GM20431 (cell line): ENCODE data around the gene TRAPPC1.

Experiments used
- in situ Hi-C: fragments of 300-500 bp; cut with MseI, MboI; formaldehyde crosslinking; loops from one replicate; pipeline ENCODE4 v1.15.0; 2020; ENCODE audit warnings: low sequenced_read_pairs; ENCODE audit not compliant: unreplicated experiment

Gene TRAPPC1

GRCh38 chr17:7944326-7944725, 12.6 kb upstream of the TRAPPC1 start:
- in situ Hi-C loops: no loop called here

GRCh38 chr17:7943291-7943690, 11.5 kb upstream of the TRAPPC1 start:
- in situ Hi-C loops: no loop called here

- in situ Hi-C loops: no loop called here
These were observed 9.0 kb upstream of the TRAPPC1 start for GRCh38 chr17:7940743-7941142.

GRCh38 chr17:7940034-7940433, 8.3 kb upstream of the TRAPPC1 start:
- in situ Hi-C loops: no loop called here

GRCh38 chr17:7935859-7936258, 4.1 kb upstream of the TRAPPC1 start:
- in situ Hi-C loops: no loop called here

GRCh38 chr17:7932949-7933348, 1.2 kb upstream of the TRAPPC1 start:
- in situ Hi-C loops: no loop called here

GRCh38 chr17:7932483-7932891, 741 bp upstream of the TRAPPC1 start:
- in situ Hi-C loops: no loop called here

GRCh38 chr17:7930841-7931631, 710 bp downstream of the TRAPPC1 start:
- in situ Hi-C loops: no loop called here

- in situ Hi-C loops: no loop called here
These were observed 2.4 kb downstream of the TRAPPC1 start, which contains the start of gene KCNAB3 for GRCh38 chr17:7929158-7930023. KCNAB3 (minus strand) TSS chr17:7929856; CDS start chr17:7929435, 421 bp downstream.

GRCh38 chr17:7927596-7927995, 4.2 kb downstream of the TRAPPC1 start:
- in situ Hi-C loops: no loop called here

GRCh38 chr17:7922845-7923628, 8.7 kb downstream of the TRAPPC1 start:
- in situ Hi-C loops: no loop called here

GRCh38 chr17:7922269-7922844, 9.4 kb downstream of the TRAPPC1 start:
- in situ Hi-C loops: no loop called here

- in situ Hi-C loops: loop anchor here (10.0 kb wide), 1 partner anchor 68 kb away; no protein-coding TSS in a partner anchor
These were observed 14.9 kb downstream of the TRAPPC1 start for GRCh38 chr17:7916808-7917207.

- in situ Hi-C loops: loop anchor here (10.0 kb wide), 1 partner anchor 68 kb away; no protein-coding TSS in a partner anchor
These were observed 15.4 kb downstream of the TRAPPC1 start for GRCh38 chr17:7916385-7916682.

GRCh38 chr17:7915611-7916384, 15.9 kb downstream of the TRAPPC1 start, which contains the start of gene RNF227:
RNF227 (minus strand) TSS chr17:7916289; CDS start chr17:7916195, 94 bp downstream.
- in situ Hi-C loops: loop anchor here (10.0 kb wide), 1 partner anchor 69 kb away; no protein-coding TSS in a partner anchor

GRCh38 chr17:7915179-7915610, 16.6 kb downstream of the TRAPPC1 start:
- in situ Hi-C loops: loop anchor here (10.0 kb wide), 1 partner anchor 70 kb away; no protein-coding TSS in a partner anchor

GRCh38 chr17:7912927-7913524, 18.7 kb downstream of the TRAPPC1 start:
- in situ Hi-C loops: loop anchor here (10.0 kb wide), 1 partner anchor 72 kb away; no protein-coding TSS in a partner anchor

GRCh38 chr17:7911116-7911515, 20.6 kb downstream of the TRAPPC1 start:
- in situ Hi-C loops: loop anchor here (10.0 kb wide), 1 partner anchor 74 kb away; no protein-coding TSS in a partner anchor
